Gastrocnemius medialis (tissue), 4 donors: ENCODE data around the gene P2RX1.

Experiments
- POLR2A ChIP-seq, 2 donors: fragments of 450-650 bp; IDR thresholded peaks; one replicate each; pipeline ENCODE4 v1.6.1; 2017; ENCODE audit warnings: antibody characterized with exemption in 2 of 2, mild to moderate bottlenecking in 2 of 2, moderate library complexity in 2 of 2
- TF ChIP-seq, protein P1 (sequence below), 5 experiments: fragments of 450-650 bp in 3 of 5; fragments of 200-600 bp in 2 of 5; sonication (generic) in 2 of 5; IDR thresholded peaks in 4 of 5; conservative IDR thresholded peaks in 1 of 5; 1 replicate in 4 of 5; 2 replicates in 1 of 5; pipeline ENCODE4 v1.5.1; 2016 to 2019; ENCODE audit warnings: antibody characterized with exemption in 5 of 5, mild to moderate bottlenecking in 3 of 5, moderate library complexity in 3 of 5

DNA sequence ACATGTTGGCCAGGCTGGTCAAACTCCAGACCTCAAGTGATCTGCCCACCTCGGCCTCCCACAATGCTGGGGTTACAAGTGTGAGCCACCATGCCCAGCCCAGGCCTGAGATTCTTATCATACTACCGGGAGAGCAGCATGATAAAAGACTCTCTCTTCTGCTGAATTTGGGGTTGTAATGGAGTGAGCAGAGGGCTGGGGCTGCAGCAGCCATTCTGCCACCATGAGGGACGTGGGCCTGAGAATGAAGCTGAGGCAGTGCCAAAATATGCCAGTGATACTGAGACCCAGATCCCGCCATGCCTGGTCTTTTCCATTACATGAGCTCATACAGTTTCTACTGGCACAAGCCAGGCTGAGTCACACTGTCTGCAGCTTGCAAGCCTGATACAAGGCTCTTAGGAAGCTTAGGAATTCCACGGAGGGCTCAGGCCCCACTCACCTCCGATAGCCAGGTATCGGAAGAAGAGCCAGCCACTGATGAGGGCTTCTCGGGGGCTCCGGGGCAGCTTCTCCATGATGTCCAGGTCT is 19.6 kb upstream of the P2RX1 start:
- TF ChIP-seq, protein P1, sequence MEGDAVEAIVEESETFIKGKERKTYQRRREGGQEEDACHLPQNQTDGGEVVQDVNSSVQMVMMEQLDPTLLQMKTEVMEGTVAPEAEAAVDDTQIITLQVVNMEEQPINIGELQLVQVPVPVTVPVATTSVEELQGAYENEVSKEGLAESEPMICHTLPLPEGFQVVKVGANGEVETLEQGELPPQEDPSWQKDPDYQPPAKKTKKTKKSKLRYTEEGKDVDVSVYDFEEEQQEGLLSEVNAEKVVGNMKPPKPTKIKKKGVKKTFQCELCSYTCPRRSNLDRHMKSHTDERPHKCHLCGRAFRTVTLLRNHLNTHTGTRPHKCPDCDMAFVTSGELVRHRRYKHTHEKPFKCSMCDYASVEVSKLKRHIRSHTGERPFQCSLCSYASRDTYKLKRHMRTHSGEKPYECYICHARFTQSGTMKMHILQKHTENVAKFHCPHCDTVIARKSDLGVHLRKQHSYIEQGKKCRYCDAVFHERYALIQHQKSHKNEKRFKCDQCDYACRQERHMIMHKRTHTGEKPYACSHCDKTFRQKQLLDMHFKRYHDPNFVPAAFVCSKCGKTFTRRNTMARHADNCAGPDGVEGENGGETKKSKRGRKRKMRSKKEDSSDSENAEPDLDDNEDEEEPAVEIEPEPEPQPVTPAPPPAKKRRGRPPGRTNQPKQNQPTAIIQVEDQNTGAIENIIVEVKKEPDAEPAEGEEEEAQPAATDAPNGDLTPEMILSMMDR (IDR thresholded peaks at IDR 0.05 in 4 of 5, conservative IDR thresholded peaks at IDR 0.05 in 1 of 5): no peak
- no peak for TF ChIP-seq POLR2A (IDR thresholded peaks at IDR 0.05)
